HG03095 (cell line): ENCODE measurements around the gene CCR9.

Source experiments
- ATAC-seq: cut with Tn5 transposase; IDR thresholded peaks from one replicate; pipeline ENCODE4 v1.9.1; 2021; ENCODE audit warnings: moderate library complexity; ENCODE audit not compliant: unreplicated experiment

The CCR9 gene

DNA sequence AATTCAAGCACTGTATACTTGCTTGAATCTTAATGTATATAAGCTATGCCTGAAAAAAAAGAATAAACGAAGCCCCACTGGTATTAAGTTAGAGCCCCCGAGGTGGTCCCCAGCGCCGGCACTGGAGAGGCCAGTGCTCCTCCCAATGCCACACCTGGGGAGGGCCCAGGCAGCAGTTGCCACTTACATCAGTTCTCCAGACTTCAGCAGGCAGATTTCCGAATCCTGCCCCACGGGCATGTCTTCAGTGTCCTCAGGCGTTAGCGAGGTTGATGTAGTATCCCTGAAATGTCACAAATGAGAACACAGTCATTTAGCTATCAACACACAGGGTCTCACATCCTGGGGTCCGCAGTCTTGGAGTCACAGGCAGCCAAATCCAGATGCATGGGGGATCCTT is 49.9 kb downstream of the CCR9 start:
- no peak for ATAC-seq

DNA sequence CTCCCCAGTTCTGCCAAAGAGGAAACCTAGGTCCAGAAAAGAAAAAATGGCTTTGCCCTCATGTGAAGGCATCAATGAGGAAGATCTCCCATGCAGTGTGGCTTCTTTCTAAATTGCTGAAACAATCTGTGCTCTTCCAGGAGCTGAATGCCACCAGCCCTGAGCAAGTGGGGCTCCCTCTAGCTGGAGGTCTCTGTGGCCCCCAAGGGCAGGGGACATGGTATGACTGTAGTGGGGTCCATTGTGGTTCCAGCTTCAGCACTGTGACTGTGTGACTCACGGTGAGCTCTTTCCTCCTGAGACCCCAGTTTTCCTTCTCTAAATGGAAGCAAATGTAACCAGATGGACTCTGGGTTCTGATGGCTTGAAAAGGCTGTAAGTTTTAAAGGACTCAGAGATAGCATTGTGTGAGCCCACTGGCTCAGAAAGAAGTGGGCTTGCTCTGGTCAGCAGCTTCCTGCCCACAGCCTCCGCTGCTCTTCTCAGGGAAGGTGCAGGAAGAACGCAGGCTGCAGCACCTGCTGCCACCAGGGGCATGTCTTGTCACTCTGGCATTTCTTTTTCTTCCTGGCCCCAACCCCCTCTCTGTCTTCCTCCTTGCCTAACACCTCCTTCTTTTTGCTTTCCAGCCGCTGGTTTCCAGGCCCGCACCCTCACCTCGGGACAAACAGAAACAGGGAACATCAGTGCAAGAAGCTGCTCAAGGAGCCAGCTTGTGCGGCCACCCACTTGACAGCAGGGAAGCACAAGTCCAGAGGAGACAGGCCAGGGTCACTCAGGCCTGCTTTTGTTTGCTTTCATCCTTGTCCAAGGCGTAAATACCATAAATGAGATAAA is 51.1 kb downstream of the CCR9 start:
- ATAC-seq, result no peak

DNA sequence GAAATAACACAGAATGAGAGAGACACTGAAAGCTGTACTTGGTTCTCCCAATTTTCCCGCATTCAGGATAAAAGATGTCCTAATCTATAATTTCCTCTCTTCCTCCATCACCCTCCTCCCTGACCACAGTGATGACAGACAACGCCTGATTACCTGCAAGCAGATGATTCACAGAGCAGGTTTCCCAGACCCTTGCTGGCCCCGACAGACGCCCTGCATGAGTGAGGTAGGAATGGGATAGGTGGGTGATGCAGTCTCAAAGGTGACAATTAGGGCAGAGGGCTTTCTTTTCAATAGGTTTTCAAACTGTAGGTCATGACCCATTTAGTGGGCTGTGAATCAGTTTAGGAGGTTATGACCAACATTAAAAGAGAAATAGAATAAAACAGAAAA is 51.7 kb downstream of the CCR9 start:
- ATAC-seq, result no peak

DNA sequence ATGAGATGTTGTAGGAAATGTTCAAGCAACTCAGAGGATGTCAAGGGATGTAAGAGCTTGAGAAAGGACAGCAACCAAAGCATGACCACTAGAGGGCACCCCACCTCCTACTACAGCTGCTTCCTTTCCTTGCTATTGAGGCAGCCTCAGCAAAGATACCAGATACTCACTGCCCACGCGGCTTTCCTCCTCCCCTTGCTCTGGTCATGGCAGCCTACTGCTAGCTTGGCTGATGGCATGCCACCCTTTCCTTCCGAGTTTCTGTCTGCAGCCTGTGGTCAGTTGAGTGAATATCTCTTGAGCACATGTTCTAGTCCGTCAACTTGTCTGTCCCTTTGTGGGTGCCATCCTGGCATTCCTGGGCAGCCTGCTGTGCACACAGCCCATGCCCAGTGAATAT is 52.5 kb downstream of the CCR9 start:
- no peak for ATAC-seq

DNA sequence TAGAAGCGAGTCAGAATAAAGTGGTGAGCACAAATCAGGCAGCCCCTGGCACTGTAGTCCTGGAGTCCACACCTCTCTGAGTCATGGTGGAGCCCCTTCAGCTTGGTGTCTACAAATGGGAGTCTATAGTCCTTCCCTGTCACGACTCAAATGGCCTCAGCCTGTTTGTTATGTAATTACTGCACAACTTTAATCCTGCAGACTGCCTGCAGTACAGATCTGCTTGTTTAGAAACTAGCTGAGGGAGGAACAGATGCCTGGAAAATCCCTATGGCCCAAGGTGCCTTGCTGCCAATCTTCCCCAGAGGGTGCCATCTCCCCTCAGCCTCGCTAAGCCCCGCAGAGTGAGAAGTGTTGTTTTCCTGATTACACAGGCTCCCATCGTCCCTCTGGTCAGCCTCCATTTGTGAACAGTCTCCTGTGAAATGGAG is 53.0 kb downstream of the CCR9 start:
- no peak for ATAC-seq

DNA sequence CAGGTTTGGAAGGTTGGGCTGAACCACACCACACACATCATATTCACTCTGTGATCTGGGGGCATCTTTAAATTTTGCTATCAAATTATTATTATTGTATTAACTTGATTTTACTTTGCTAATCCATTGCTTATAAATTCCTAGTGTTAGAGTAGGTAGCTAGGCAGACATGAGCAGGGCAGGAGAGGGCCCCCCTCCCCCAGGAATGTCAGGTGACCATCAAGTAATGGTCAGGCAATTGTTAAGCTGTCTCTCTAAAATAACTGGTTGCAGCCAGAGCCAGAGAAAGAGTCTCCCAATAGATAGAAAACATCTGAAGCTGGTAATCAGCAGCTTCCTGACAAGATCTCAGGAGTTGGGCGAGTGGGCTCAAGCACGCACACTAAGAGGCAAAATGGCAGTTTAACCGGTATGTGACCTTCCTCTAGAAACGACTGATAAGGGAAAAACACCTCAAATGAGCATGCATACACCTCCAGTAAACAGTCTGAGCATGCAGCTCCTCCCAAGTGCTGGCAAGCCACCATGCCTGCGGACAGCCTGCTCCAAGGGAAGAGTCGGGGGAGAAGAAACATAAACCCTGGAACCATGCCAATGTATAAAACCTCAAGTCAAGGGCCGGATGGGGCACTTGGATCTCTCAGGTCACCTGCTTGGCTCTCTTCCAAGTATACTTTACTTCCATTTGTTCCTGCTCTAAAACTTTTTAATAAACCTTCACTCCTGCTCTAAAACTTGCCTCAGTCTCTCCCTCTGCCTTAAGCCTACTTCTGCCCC is 53.8 kb downstream of the CCR9 start:
- no peak for ATAC-seq

DNA sequence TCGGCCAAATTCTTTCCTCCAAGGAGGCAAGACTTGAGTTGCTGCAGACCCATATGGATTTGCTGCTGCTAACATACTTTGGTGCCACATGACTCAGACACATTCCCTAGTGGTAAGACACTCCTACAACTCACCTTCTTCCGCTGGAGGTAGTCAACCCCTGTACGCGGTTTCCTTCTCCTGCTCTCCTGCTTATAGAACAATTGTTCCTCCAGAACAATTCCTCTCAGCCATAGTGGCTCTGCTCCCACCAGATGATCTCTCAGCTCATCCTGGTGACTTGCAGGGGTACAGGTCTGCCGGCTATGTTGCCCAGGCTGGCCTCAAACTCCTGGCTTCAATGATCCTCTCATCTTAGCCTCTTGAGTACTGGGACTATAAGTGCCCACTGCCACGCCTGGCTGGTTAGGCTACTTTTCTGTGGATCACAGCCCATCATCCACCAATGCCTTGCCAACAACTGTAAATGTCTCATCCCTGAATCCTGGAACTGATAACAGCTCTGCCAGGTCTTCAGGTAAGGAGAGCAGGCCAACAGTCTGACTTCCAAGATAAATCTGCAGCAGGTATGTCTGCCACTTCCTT is 54.5 kb downstream of the CCR9 start:
- ATAC-seq, result no peak

DNA sequence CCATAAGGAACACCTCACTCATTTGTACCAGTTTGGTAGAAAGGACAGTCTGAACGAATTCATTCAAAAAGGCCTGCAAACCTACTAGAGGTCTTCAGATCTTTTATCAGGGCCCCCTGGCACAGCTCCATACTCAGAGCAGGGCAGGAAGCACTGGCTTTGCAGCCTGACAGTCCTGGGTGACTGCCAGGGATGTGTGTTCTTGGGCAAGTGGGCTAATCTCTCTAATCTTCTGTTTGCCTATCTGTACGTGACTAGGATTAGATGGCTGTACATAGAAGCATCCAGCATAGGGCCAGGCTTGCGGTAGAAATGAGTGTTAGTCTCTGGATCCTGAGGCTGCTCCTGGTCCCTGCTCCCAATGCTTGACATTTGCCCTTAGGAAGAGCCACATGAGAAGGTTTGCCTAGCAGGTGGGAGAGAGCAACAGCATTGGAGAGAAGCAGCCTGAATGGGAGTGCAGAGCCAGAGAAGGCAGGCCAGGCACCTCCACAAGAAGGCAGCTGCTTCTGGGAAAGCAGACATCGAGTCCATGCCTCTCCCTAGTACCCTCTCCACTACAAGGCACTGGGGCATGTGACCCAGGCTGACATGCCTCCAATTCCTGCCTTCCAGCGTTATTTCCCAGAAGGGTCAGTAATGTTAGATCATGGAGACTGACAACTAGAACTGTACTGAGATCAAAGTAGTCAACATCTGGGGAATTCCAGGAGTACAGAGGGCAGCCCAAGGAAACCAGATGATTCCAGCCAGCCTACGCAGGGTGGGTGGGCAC is 55.9 kb downstream of the CCR9 start:
- no peak for ATAC-seq

DNA sequence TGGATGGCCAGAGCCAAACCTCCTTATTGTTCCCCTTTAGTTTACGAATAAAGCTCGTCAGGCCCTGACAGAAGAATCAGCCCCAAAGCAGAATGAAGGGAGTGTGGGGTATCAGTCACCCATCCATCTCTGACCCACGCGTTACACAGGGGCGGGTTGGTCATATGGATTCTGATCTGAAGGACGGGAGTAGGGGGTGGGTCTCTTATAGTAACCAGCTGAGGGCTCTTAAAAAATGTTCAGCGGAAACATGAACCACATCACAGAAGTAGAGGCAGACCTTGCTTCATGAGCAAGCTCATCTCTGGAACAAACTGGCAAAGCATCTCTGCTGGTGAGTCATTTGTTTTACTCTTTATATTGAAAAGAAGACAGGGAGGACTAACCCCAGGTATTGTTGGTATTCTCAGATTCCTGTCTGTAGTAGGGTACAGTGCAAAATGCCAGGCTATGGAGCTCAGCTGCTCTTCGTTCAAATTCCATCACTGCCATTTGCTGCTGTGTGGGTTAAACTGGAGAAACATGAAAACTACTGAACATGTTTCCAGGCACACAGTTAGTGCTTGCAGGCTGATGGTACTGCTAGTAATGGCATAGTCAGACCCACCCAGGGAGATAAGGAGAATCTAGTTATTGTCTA is 57.0 kb downstream of the CCR9 start, which contains the start of gene CXCR6:
Gene CXCR6 (plus strand): TSS at position 258 of the 640 bp plus-strand sequence. CDS start 3,018 bp downstream, outside the sequence.
- ATAC-seq, result no peak

DNA sequence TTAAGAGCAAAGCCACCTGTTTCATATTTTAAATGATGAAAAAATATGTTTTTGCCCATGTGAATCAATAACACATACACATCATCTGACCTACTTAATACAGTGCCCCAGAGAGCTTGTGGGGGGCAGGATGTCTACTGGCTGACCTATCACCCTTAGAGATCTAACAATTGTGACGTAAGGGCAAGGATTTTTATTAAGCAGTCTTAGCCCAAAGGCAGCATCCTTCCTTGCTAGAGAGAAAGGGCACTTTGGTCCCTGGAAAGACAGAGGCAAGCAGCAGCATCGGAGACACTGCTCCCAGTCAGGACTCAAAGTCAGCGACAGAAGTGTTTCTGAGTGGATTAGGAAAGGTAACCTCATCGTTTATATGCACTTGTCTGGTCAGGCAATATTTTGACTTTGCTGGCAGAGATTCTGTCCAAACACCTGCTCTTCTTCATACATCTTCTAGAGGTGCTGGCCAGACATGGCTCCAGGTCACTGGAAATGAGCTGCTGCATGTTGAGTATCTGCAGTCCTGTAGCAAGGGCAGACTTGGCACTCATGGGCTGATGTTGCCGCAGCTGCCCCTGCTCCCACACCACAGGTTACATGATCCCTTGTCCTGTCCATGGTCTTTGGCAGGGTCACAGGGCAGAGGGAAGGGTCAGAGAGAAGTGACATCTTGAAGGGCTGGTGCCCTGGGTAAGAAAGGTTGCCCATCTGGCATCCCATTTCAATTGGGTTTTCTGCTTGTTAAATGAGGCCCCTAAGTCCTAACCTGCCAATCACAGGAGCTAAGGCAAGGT is 58.7 kb downstream of the CCR9 start:
- no peak for ATAC-seq

DNA sequence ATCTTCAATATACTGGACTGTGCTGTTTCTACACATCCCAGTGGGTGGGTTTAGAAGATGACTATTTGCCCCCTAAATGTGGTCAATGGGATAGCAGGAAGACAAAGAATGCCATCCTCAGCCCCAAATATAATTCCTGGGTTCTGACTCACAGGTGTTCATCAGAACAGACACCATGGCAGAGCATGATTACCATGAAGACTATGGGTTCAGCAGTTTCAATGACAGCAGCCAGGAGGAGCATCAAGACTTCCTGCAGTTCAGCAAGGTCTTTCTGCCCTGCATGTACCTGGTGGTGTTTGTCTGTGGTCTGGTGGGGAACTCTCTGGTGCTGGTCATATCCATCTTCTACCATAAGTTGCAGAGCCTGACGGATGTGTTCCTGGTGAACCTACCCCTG is 60.0 kb downstream of the CCR9 start:
- ATAC-seq, result no peak

DNA sequence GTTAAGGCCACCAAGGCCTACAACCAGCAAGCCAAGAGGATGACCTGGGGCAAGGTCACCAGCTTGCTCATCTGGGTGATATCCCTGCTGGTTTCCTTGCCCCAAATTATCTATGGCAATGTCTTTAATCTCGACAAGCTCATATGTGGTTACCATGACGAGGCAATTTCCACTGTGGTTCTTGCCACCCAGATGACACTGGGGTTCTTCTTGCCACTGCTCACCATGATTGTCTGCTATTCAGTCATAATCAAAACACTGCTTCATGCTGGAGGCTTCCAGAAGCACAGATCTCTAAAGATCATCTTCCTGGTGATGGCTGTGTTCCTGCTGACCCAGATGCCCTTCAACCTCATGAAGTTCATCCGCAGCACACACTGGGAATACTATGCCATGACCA is 60.5 kb downstream of the CCR9 start:
- ATAC-seq, result no peak

DNA sequence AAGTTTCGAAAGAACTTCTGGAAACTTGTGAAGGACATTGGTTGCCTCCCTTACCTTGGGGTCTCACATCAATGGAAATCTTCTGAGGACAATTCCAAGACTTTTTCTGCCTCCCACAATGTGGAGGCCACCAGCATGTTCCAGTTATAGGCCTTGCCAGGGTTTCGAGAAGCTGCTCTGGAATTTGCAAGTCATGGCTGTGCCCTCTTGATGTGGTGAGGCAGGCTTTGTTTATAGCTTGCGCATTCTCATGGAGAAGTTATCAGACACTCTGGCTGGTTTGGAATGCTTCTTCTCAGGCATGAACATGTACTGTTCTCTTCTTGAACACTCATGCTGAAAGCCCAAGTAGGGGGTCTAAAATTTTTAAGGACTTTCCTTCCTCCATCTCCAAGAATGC is 61.0 kb downstream of the CCR9 start:
- no peak for ATAC-seq

DNA sequence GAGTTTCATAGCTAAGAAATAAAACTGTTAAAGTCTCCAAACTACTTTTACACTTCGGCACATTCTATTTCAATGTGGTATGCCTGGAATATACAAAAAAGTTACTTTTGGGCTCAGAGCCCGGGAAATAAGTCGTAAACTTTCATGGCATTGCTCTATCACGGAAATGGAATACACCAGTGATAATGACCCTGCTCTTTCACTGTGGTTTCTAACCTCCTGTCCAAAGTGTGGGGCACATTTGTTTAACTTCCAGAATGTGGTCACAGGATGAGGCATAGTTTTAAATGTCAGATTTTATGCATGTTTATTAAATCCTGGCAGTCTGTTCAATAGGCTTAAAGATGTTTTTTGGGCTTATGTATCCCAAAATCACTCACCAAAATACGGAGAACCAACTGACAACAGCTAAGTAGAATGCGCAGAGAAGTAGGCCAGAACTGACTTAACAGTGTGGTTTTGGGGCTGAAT is 62.0 kb downstream of the CCR9 start:
- no peak for ATAC-seq

DNA sequence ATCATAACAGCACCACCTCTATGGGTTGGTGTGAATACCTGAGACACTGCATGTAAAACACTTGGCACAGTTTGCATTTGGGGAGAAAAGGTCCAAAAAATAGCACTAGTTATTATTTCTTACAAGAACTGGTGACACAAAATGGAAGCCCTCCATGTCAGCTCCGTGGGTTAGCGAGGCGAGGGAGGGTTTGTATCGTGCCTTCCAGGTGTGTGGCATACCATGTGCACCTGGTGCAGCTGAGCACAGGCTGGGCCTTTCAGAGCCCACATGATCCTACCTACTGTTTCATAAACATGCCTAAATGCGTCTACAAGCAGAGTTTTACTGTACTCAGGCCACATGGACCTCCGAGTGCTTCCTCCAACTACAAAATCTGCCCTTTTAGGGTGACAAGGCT is 62.5 kb downstream of the CCR9 start:
- no peak for ATAC-seq

DNA sequence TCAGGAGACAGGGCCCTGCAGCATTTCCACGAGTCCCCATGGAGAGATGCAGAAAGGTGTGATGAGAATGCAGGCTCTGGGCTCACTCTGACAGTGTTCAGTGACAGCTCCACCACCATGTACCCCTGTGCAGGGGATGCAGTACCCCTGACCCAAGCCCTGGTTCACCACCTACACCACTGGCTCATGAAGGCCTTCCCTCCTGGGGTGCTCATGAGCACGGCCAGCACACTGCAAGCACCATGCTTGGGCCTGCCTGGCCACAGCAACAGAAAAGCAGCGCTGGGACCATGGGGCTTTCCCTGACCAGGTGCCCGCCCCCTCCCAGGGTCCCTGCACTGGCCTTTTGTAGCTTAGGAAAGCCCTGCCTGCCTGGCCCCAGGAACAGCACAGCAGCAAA is 63.1 kb downstream of the CCR9 start:
- ATAC-seq, result no peak

DNA sequence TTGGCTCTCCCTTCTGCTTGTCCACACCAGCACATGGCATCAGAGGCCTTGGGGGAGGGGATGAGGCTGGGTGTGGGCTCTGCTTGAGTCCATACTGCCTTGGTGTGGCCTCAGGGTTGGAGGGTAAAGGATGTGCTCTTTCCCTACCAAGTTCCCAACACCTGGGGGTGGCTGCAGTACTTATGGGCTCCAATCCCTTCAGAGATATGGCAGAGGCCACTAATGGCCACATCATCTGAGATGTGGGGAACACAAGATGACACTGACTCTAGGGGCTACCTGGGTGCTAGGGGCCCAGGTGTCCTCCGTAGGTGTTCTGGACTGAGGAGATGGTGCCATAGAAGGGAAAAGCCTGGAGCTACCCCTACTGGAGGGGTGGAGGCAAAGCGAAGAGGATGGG is 63.8 kb downstream of the CCR9 start:
- no peak for ATAC-seq

DNA sequence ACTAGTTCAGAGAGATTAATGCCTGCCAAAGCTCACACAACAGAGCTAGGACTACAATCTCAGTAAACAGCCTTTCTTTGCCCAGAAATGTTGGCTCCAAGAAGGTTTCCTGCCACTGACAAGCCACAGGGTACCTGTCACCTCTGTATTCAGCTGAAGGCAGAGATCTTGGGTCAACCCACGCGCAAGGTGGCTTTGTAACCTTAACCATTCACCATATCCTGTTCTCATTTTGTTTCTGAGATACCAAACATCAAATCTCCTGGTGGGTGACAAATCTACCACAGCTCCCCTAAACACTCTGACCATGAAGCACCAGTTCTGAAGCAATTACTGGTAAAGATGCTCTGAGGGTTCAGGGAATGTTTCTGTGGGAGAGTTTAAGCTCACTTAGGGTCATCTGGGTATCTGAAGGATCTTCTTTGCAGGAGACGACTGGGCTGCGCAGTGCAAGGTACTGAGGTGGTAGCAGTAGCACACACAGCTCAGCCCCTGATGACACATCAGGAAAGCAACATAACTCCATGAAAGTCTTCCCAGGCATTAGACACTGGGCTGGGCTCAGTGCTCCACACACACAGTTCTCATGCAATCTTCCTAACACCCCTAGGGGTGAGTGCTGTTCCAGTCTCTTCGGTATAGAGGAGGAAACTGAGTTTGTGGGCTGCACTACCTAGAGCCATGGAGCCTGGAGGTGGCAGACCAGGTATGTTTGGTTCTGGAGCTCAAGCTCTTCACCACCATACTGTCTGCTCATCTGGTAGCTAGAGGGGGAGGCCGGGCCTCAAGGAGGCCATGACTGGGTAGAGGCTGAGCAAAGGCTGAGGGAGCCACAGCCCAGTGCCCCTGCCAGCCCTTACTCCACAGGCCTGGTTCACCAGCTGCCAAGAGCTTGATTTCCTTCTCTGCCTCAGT is 64.6 kb downstream of the CCR9 start:
- no peak for ATAC-seq

DNA sequence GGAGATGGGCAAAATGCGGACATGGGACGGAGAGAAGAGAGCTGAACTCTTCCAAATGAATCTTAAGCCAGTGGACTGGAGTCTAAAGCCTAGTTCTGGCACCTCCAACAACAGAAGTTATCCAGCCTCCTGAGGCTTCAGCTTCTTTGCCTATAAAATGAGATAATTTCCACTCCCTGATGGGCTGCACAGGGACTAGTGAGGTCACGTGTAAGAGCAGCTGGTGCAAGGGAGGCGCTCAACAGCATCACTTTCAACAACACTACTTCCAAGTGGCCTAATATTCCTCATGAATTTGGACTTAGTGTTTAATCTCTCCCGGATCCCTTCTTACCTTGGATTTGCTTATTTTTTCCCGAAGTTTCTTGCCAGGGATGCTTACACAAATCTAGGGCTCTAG is 65.6 kb downstream of the CCR9 start:
- ATAC-seq, result no peak
